ENCODE measurements around the gene KANK4. TPM values are rescaled to one million over a fixed set of nuclear protein-coding genes. Genes with fewer than 3 reads are reported as not detected.

KANK4 gene
- under 0.01 and 0.22 TPM in 2 replicates for total RNA-seq (2012; rRNA removed)

DNA sequence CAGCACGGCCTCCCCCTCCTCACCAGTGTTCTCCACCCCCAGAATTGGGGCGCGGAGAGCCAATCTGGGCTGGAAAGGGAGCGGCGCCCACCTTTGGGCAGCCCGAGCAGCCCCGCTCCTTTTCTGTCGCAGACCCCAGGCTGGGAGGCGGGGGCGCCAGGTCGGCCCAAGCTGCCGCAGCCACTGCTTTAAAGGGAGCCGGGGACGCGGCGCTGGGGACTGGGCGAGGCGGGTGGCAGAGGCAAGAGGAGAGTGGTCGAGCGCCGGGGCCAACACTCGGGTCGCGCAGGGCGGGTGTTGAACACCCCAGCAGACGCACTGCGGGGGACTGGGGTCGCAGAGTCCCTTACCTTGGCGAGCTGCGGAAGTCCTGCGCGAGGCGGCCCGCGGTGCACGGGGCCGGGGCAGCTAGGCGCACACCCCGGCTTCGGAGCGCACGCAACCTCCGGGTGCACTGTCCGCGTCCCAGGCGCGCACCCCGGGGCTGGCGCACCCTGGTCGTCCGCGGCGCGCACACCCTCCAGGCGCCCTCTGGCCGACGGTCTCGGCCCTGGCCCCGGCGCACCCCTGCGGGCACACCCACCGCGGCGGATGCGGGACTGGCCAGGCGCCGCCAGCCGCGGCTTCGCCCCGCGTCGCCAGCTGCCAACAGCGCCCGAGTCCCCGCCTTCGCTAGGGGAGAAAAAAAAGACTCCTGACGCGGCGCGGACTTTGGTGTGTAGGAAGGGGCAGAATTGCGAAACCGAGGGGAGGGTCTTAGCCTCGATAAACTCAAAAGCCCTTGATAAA lies at the start of gene KANK4:
KANK4 (minus strand) TSS at position 679 of the 789 bp plus-strand sequence. CDS start 37,870 bp downstream, outside the sequence.
- peak within 1 kb of the TSS; percentile 63 for H3K4me3 ChIP-seq (ENCODE audit: low read length)

DNA sequence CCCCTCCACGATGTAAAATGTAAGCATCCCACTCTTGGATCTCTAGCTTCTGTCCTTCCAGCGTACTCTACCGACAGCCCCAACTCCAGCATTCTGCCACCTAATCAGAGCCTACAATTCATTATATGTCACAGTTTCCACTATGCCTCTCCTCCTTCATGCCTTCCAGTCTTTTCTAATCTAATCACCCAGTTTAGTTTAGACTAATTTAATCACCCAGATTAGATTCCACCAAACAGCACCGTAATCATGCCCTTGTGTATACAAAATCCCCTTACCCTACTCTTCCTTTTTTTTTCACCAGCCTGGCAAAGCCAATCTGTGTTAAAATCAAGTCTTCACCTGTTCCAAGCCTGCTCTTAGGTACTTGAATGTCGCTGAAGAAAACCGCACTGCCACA lies 49.8 kb upstream of the KANK4 start:
- H3K27me3 ChIP-seq (ENCODE audit: control insufficient read depth, insufficient read depth, low read length): peaks cover 7% of the 10 kb centered on the region
- H3K9me3 ChIP-seq (replicated peaks; ENCODE audit: low read length): no peaks in the 10 kb centered on the region
- no peak overlapping the region for H3K4me2 ChIP-seq (ENCODE audit: low read length)
- peaks cover 3% of the 10 kb centered on the region for H3K4me1 ChIP-seq (ENCODE audit: control insufficient read depth, insufficient read depth, low read length)
- no peak overlapping the region for H3K4me3 ChIP-seq (ENCODE audit: low read length)
- no peak overlapping the region for H3K9ac ChIP-seq (ENCODE audit: low read depth, low read length)
- H3K36me3 ChIP-seq (ENCODE audit: insufficient read depth, low read length): no peaks in the 10 kb centered on the region

More for the DNA sequence above, at the start of gene KANK4:
- Histone ChIP-seq H3K27me3 (ENCODE audit: control insufficient read depth, insufficient read depth, low read length) (peaks cover 39% of the 10 kb centered on the region), H3K36me3 (ENCODE audit: insufficient read depth, low read length) (no peaks in the 10 kb centered on the region), H3K4me2 (ENCODE audit: low read length) (peak within 1 kb of the TSS; percentile 85), H3K9me3 (replicated peaks; ENCODE audit: low read length) (no peaks in the 10 kb centered on the region), H3K9ac (ENCODE audit: low read depth, low read length) (no peak within 1 kb of the TSS), H3K4me1 (ENCODE audit: control insufficient read depth, insufficient read depth, low read length) (peaks cover 10% of the 10 kb centered on the region)

DNA sequence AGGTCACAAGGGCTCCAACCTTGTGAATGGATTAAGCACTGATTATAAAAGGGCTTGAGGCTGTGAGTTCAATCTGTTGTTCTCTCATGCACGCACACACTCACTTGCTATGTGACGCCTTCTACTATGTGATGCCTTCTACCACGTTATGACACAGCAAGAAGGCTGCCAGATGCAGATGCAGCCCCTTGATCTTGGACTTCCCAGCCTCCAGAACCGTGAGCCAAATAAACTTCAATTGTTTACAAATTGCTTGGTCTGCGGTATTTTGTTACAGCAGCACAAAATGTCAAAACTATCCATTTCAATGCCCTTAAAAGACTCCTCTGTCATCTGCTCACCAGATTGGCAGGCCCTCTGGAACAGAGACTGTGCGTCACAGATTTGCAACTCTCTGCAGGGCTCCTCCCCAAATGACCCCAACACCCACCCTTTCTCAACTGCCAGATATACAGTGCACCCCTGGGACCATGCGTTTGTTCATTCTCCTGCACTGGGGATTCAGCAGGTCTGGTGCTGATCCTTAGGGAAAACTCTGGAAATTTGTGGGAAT lies 47.8 kb upstream of the KANK4 start:
- peaks cover 3% of the 10 kb centered on the region for H3K4me1 ChIP-seq (ENCODE audit: control insufficient read depth, insufficient read depth, low read length)
- no peak overlapping the region for H3K4me2 ChIP-seq (ENCODE audit: low read length)
- H3K4me3 ChIP-seq (ENCODE audit: low read length): no peak overlapping the region
- H3K27me3 ChIP-seq (ENCODE audit: control insufficient read depth, insufficient read depth, low read length): peaks cover 7% of the 10 kb centered on the region
- H3K36me3 ChIP-seq (ENCODE audit: insufficient read depth, low read length): no peaks in the 10 kb centered on the region
- H3K9ac ChIP-seq (ENCODE audit: low read depth, low read length): no peak overlapping the region
- no peaks in the 10 kb centered on the region for H3K9me3 ChIP-seq (replicated peaks; ENCODE audit: low read length)

DNA sequence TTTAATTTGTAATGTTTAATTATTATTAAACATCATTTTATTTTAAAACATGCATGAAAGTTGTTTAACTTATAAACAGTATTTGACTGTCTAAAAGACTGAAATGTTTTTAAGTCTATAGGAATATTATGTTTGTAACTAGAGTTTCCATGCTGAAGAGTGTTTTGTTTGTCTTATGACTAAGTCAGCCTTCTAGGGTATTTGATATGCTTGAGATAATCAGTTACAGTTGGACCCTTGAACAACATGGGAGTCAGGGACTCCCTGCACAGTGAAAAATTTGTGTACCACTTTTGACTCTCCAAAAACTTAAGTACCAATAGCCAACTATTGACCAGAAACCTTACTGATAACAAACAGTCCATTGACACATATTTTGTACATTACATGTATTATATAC lies 45.5 kb upstream of the KANK4 start:
- no peaks in the 10 kb centered on the region for H3K9me3 ChIP-seq (replicated peaks; ENCODE audit: low read length)
- no peak overlapping the region for H3K9ac ChIP-seq (ENCODE audit: low read depth, low read length)
- H3K4me3 ChIP-seq (ENCODE audit: low read length): no peak overlapping the region
- no peak overlapping the region for H3K4me2 ChIP-seq (ENCODE audit: low read length)
- no peaks in the 10 kb centered on the region for H3K36me3 ChIP-seq (ENCODE audit: insufficient read depth, low read length)
- peaks cover 3% of the 10 kb centered on the region for H3K4me1 ChIP-seq (ENCODE audit: control insufficient read depth, insufficient read depth, low read length)
- H3K27me3 ChIP-seq (ENCODE audit: control insufficient read depth, insufficient read depth, low read length): peaks cover 7% of the 10 kb centered on the region

DNA sequence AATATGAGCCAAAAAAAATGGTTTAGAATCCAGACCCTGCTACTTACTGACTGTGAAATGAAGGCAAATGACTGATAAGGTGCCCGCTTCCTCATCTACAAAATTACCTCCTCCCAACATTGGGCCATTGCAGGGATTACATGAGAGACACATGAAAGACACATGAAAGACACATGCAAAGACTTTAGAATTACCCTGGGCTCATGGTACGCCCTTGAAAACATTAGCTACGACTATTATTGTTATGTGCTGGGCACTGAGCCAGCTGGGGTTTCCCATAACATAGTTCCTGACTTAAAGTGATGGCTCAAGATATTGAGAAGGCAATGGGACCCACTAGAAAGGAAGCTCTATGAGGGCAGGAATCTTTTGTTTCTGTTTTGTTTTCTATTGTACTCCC lies 43.7 kb upstream of the KANK4 start:
- no peaks in the 10 kb centered on the region for H3K9me3 ChIP-seq (replicated peaks; ENCODE audit: low read length)
- no peaks in the 10 kb centered on the region for H3K36me3 ChIP-seq (ENCODE audit: insufficient read depth, low read length)
- H3K27me3 ChIP-seq (ENCODE audit: control insufficient read depth, insufficient read depth, low read length): no peaks in the 10 kb centered on the region
- H3K4me2 ChIP-seq (ENCODE audit: low read length): no peak overlapping the region
- H3K4me3 ChIP-seq (ENCODE audit: low read length): no peak overlapping the region
- H3K9ac ChIP-seq (ENCODE audit: low read depth, low read length): no peak overlapping the region
- H3K4me1 ChIP-seq (ENCODE audit: control insufficient read depth, insufficient read depth, low read length): peaks cover 3% of the 10 kb centered on the region

DNA sequence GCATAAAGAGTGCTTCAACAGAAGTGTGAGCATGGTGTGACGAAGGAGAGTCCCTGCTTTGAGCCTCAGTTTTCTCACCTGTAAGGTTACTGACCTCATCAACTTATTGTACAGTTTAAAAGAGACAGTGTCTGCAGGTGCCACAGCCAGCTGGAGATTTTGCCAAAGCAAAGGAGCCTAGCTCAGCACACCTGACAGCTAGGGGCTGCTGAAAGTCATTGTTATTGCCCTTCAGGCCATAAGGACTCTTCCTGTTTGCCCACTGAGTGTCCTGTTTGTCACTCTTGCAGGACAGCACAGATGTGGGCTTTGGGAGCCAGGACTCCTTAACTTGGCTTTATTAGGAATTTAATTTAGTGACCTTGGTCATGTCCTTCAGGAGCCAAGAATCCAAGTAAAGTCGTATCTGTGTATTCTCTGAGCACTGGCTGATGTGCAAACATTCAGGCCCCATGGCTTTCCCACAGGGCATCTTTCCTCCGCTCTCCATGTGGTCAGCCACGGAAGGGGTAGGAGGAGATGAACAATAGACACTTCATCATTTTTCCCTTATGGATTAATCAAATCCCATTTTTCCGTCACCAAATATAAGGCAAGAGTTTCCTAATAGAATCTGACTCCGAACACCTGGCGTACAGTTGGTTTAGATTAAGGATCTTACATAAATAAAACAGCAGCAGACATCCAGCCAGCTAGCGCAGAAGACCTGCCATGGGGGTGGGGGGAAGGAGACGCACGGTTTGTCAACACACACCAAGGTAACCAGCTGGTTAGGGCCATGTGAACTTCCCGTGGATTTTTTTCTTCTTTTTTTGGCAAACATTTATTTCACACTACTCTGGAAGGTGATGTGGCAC lies 43.1 kb upstream of the KANK4 start:
- Histone ChIP-seq H3K27me3 (ENCODE audit: control insufficient read depth, insufficient read depth, low read length) (no peaks in the 10 kb centered on the region), H3K4me1 (ENCODE audit: control insufficient read depth, insufficient read depth, low read length) (peaks cover 3% of the 10 kb centered on the region), H3K9ac (ENCODE audit: low read depth, low read length) (no peak overlapping the region), H3K4me3 (ENCODE audit: low read length) (no peak overlapping the region), H3K36me3 (ENCODE audit: insufficient read depth, low read length) (no peaks in the 10 kb centered on the region), H3K4me2 (ENCODE audit: low read length) (no peak overlapping the region), H3K9me3 (replicated peaks; ENCODE audit: low read length) (no peaks in the 10 kb centered on the region)

DNA sequence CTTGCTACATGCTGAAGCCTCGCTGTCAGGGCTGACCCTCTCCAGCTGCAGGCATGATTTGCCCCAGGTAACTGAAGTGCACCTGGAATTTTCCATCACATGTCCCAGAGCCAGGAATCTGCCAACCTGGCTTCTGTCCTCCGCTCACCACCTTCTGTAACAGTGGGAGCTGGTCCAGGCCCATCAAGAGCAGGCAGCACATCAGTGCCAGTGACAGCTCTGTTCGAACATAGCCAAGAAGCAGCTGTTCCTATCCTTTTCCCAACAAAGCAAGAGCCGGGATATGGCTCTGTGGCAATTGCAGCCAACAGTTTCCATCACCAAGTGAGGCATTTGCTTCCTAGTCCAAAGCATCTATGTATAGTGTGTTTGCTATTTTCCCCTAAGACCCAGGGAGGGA lies 42.2 kb upstream of the KANK4 start:
- Histone ChIP-seq H3K36me3 (ENCODE audit: insufficient read depth, low read length) (no peaks in the 10 kb centered on the region), H3K9ac (ENCODE audit: low read depth, low read length) (no peak overlapping the region), H3K4me3 (ENCODE audit: low read length) (no peak overlapping the region), H3K4me1 (ENCODE audit: control insufficient read depth, insufficient read depth, low read length) (peaks cover 8% of the 10 kb centered on the region), H3K9me3 (replicated peaks; ENCODE audit: low read length) (no peaks in the 10 kb centered on the region), H3K27me3 (ENCODE audit: control insufficient read depth, insufficient read depth, low read length) (no peaks in the 10 kb centered on the region), H3K4me2 (ENCODE audit: low read length) (no peak overlapping the region)

DNA sequence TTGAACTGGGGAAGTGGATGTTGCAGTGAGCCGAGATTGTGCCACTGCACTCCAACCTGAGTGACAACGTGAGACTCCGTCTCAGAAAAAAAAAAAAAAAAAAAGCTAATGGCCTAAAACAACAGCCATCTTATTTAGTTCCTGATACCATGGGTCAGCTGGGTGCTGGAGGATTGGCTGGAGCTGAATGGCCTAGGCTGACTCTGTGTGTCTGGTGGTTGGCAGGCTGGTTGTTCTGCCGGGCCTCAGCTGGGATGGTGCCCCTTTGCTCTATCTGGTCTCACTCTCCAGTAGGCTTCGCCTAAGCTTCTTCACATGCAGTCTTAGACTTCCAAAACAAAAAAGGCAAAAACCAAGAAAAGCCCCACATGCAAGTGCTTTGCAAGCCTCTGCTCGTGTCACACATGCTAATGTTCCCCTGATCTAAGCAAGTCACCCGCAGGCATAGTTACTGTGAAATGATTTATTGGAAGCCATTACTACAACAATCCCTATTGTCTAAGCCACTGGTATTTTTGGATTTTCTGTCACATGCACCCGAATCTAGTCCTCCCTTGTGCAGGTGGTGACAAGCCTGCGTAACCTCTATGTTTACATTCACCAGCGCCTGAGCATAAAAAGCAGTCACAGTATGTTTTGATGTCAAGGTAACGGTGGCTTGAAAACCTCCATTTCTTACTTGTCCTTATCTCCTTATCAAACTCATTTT lies 39.6 kb upstream of the KANK4 start:
- H3K4me1 ChIP-seq (ENCODE audit: control insufficient read depth, insufficient read depth, low read length): peaks cover 5% of the 10 kb centered on the region
- no peak overlapping the region for H3K9ac ChIP-seq (ENCODE audit: low read depth, low read length)
- no peak overlapping the region for H3K4me2 ChIP-seq (ENCODE audit: low read length)
- H3K36me3 ChIP-seq (ENCODE audit: insufficient read depth, low read length): no peaks in the 10 kb centered on the region
- H3K9me3 ChIP-seq (replicated peaks; ENCODE audit: low read length): no peaks in the 10 kb centered on the region
- H3K4me3 ChIP-seq (ENCODE audit: low read length): no peak overlapping the region
- H3K27me3 ChIP-seq (ENCODE audit: control insufficient read depth, insufficient read depth, low read length): no peaks in the 10 kb centered on the region

DNA sequence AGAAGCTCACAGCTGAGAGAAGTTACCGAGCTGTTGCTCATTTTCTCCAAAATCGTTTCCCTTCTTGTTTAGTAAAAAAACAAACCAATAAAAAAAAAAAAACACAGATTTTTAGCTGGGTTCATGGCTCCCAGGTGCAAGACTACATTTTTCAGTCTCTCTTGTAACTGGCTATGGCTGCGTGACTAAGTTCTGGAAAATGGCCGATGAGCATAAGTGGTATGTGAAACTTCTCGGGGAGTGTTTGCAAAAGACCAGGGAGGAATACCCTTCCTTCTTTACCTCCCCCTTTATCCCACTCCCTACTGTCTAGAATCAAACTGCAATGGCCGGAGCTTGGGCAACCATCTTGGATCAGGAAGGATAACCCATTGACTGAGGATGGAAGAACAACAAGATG lies 38.7 kb upstream of the KANK4 start:
- no peaks in the 10 kb centered on the region for H3K9me3 ChIP-seq (replicated peaks; ENCODE audit: low read length)
- peaks cover 5% of the 10 kb centered on the region for H3K4me1 ChIP-seq (ENCODE audit: control insufficient read depth, insufficient read depth, low read length)
- no peak overlapping the region for H3K4me2 ChIP-seq (ENCODE audit: low read length)
- H3K36me3 ChIP-seq (ENCODE audit: insufficient read depth, low read length): no peaks in the 10 kb centered on the region
- H3K4me3 ChIP-seq (ENCODE audit: low read length): no peak overlapping the region
- no peaks in the 10 kb centered on the region for H3K27me3 ChIP-seq (ENCODE audit: control insufficient read depth, insufficient read depth, low read length)
- H3K9ac ChIP-seq (ENCODE audit: low read depth, low read length): no peak overlapping the region

DNA sequence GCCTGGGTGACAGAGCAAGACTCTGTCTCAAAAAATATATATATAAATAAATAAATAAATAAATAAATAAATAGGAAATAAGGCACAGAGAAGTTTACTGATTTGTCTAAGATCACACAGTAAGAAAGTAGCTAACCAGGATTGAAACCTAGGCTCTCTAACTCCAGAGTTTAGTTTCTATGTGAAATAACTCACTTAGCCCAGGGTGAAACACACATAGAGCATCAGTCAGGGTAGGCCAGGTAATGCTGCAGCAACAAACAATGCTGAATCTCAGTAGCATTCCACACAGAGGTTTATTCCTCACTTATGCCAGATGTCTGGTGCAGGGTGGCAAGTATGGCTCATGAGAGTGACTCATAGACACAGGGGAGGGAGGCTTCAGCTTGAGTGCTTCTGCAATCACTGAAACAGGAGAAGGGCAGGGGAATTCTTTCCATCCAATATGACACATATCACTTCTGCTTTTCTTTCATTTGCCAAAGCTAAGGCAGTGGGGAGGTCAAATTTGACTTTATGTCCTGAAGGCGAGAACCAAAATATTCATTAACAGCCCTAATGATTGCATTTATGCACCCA lies 37.1 kb upstream of the KANK4 start:
- Histone ChIP-seq H3K4me1 (ENCODE audit: control insufficient read depth, insufficient read depth, low read length) (peaks cover 5% of the 10 kb centered on the region), H3K9ac (ENCODE audit: low read depth, low read length) (no peak overlapping the region), H3K4me2 (ENCODE audit: low read length) (no peak overlapping the region), H3K36me3 (ENCODE audit: insufficient read depth, low read length) (no peaks in the 10 kb centered on the region), H3K27me3 (ENCODE audit: control insufficient read depth, insufficient read depth, low read length) (no peaks in the 10 kb centered on the region), H3K4me3 (ENCODE audit: low read length) (no peak overlapping the region), H3K9me3 (replicated peaks; ENCODE audit: low read length) (no peaks in the 10 kb centered on the region)

DNA sequence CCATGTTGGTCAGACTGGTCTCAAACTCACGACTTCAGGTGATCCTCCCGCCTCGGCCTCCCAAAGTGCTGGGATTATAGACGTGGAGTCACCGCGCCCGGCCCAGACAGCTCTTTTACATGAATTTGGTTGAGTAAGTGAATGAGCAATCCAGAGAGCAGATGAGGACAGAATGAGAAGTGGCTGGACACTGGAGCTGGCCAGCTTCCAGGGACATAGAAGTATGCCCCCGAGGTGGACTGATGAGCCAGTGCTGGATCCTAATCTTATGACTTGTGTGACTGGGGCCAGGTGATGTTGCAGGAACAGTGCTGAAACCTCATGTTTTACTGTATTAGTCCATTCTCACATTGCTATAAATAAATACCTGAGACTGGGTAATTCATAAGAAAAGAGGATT lies 35.9 kb upstream of the KANK4 start:
- Histone ChIP-seq H3K4me2 (ENCODE audit: low read length) (no peak overlapping the region), H3K9ac (ENCODE audit: low read depth, low read length) (no peak overlapping the region), H3K4me3 (ENCODE audit: low read length) (no peak overlapping the region), H3K9me3 (replicated peaks; ENCODE audit: low read length) (no peaks in the 10 kb centered on the region), H3K27me3 (ENCODE audit: control insufficient read depth, insufficient read depth, low read length) (no peaks in the 10 kb centered on the region), H3K36me3 (ENCODE audit: insufficient read depth, low read length) (no peaks in the 10 kb centered on the region), H3K4me1 (ENCODE audit: control insufficient read depth, insufficient read depth, low read length) (peaks cover 5% of the 10 kb centered on the region)
